Astrocyte (in vitro differentiated cells and primary cell): Measurements from ENCODE around the gene PAX3. TPM values are rescaled to one million over a fixed set of nuclear protein-coding genes. Genes with fewer than 3 reads are reported as not detected.

ENCODE experiments used
- DNase-seq: peaks from one replicate; pipeline ENCODE4 v3.0.0-alpha.2; 2010; ENCODE audit warnings: low read depth
- FAIRE-seq: peaks from 2 replicates; lab custom pipeline; 2011; peaks lifted over from hg19 to GRCh38; lab: Jason Lieb, UNC
- H2AFZ ChIP-seq: 2 replicates; pipeline ENCODE4 v1.6.0; 2012; ENCODE audit warnings: low read depth, low read length, inconsistent platforms
- H3K27ac ChIP-seq: 2 replicates; pipeline ENCODE4 v1.5.1; 2011; ENCODE audit warnings: low read depth, low read length, inconsistent platforms
- H3K27me3 ChIP-seq: 2 replicates; pipeline ENCODE4 v1.6.0; 2011; ENCODE audit warnings: low read length, inconsistent platforms; ENCODE audit not compliant: insufficient read depth
- H3K36me3 ChIP-seq: 2 replicates; pipeline ENCODE4 v1.5.1; 2011; ENCODE audit warnings: low read length, inconsistent platforms; ENCODE audit not compliant: insufficient read depth
- H3K4me1 ChIP-seq: 2 replicates; pipeline ENCODE4 v1.5.1; 2011; ENCODE audit warnings: low read length, inconsistent platforms; ENCODE audit not compliant: insufficient read depth
- H3K4me2 ChIP-seq: 2 replicates; pipeline ENCODE4 v1.6.0; 2012; ENCODE audit warnings: low read length, inconsistent platforms
- H3K4me3 ChIP-seq: 2 replicates; pipeline ENCODE4 v1.5.1; 2011; ENCODE audit warnings: low read depth, mild to moderate bottlenecking, low read length, inconsistent platforms; ENCODE audit not compliant: insufficient read depth
- H3K79me2 ChIP-seq: 2 replicates; pipeline ENCODE4 v1.6.0; 2012; ENCODE audit warnings: mild to moderate bottlenecking, low read length, inconsistent platforms; ENCODE audit not compliant: insufficient read depth
- H3K9ac ChIP-seq: 2 replicates; pipeline ENCODE4 v1.6.0; 2012; ENCODE audit warnings: mild to moderate bottlenecking, low read length, inconsistent platforms
- H3K9me3 ChIP-seq: 2 replicates; pipeline ENCODE4 v1.5.1; 2012; ENCODE audit warnings: low read depth, mild to moderate bottlenecking, low read length, inconsistent platforms; ENCODE audit not compliant: insufficient read depth
- H4K20me1 ChIP-seq: 2 replicates; pipeline ENCODE4 v1.6.0; 2012; ENCODE audit warnings: low read length, inconsistent platforms; ENCODE audit not compliant: insufficient read depth
- H3K27ac Mint-ChIP-seq: one replicate; pipeline ENCODE4 v1.8.0; 2021; ENCODE audit warnings: mild to moderate bottlenecking, mixed read lengths; ENCODE audit not compliant: unreplicated experiment
- H3K27me3 Mint-ChIP-seq: one replicate; pipeline ENCODE4 v1.8.0; 2021; ENCODE audit warnings: low read depth, mixed read lengths; ENCODE audit not compliant: unreplicated experiment
- H3K36me3 Mint-ChIP-seq: one replicate; pipeline ENCODE4 v1.8.0; 2021; ENCODE audit warnings: low read depth, mixed read lengths; ENCODE audit not compliant: unreplicated experiment
- H3K4me1 Mint-ChIP-seq: one replicate; pipeline ENCODE4 v1.8.0; 2021; ENCODE audit warnings: low read depth, mixed read lengths; ENCODE audit not compliant: unreplicated experiment
- H3K4me3 Mint-ChIP-seq: one replicate; pipeline ENCODE4 v1.8.0; 2021; ENCODE audit warnings: mild to moderate bottlenecking, moderate library complexity, mixed read lengths; ENCODE audit not compliant: unreplicated experiment
- H3K9me3 Mint-ChIP-seq: one replicate; pipeline ENCODE4 v1.8.0; 2021; ENCODE audit warnings: mild to moderate bottlenecking, mixed read lengths; ENCODE audit not compliant: unreplicated experiment
- CTCF ChIP-seq: IDR thresholded peaks from 2 replicates; pipeline ENCODE4 v1.5.1; 2011; ENCODE audit warnings: low read depth, mild to moderate bottlenecking, inconsistent platforms, low read length, moderate library complexity; ENCODE audit not compliant: insufficient read depth
- EZH2 ChIP-seq: IDR thresholded peaks from 2 replicates; pipeline ENCODE4 v1.6.1; 2012; ENCODE audit warnings: mild to moderate bottlenecking, low read length, inconsistent platforms; ENCODE audit not compliant: insufficient read depth
- total RNA-seq: library from RNA; stranded (reverse); gene quantifications from 2 replicates; pipeline ENCODE4 v1.2.1, GENCODE V29; 2021

The PAX3 gene
- total RNA-seq, 1 donor from 2014 or later: not detected

DNA sequence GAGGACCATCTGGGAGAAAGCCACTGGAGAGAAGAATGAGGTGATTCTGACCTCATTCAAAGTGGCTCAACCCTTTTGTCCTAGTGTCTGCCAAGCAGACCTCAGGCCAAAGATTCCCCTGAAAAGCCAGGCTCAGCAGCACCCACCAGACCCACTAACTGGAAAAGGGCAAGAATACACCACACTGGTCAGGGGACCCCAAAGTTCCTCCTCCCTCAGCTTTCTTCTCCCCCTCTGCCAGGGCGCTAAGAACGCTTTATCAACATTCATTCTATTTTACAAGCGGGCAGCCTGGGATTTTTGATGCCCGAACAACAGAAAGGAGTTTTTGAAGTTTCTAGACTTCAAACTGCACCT is 7.3 kb downstream of the PAX3 start:
- peak overlapping the region; percentile 87 for H3K4me2 ChIP-seq
- Mint-ChIP-seq H3K27ac (no peak overlapping the region), H3K27me3 (peaks cover 95% of the 10 kb centered on the region), H3K9me3 (peaks cover 4% of the 10 kb centered on the region), H3K36me3 (no peaks in the 10 kb centered on the region), H3K4me1 (no peaks in the 10 kb centered on the region), H3K4me3 (no peak overlapping the region)
- H3K27ac ChIP-seq: peak overlapping the region; percentile 84
- H3K9me3 ChIP-seq: no peaks in the 10 kb centered on the region
- peaks cover 52% of the 10 kb centered on the region for H3K27me3 ChIP-seq
- H4K20me1 ChIP-seq: no peaks in the 10 kb centered on the region
- FAIRE-seq (no peak), DNase-seq (no peak)
- TF ChIP-seq CTCF (no peak), EZH2 (peak; percentile 4)
- H3K9ac ChIP-seq: peak overlapping the region; percentile 76
- H3K79me2 ChIP-seq: peaks cover 21% of the 10 kb centered on the region
- peaks cover 12% of the 10 kb centered on the region for H3K4me1 ChIP-seq
- H2AFZ ChIP-seq: no peak overlapping the region
- peak overlapping the region; percentile 40 for H3K4me3 ChIP-seq
- H3K36me3 ChIP-seq: no peaks in the 10 kb centered on the region

DNA sequence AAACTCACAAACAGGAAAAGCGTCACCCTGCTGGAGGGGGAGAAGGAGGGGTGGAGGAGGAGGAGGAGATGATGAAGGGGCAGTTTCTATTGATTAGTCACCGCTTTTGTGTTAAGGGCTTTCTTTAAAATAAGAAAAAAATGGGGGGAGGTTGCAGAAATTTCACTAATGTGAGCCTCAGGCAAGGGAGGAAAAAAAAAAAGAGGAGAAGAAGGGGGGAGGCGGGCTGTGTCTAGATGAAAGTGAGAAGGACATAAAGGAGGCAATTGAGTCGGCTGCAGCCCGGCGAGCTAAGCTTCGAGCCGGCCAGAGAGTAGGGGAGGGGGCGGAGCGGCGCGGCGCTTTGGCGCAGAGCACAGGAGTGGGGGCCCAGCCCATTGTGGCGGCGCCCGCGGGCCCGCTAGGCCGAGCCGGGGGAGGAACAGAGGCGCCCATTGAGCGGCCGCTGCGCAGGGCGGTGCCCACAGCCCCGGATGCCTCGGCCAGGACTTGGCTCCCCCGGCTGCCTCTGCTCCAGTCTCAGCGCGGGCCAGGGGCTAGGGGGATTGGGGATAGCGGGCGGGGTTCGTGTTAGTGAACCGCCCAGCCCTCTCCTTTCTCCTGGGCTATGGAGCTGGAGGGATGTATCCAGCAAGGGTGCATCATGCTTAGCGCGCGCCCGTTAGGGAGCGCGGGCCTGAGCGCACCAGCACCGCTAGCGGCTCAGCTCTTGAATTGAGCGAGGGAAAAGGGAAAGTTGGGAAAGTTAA is 7.9 kb downstream of the PAX3 start:
- Mint-ChIP-seq H3K36me3 (no peaks in the 10 kb centered on the region), H3K4me3 (peak overlapping the region; percentile 25), H3K27me3 (peaks cover 95% of the 10 kb centered on the region), H3K9me3 (peaks cover 4% of the 10 kb centered on the region), H3K27ac (no peak overlapping the region), H3K4me1 (no peaks in the 10 kb centered on the region)
- Histone ChIP-seq H3K4me1 (peaks cover 12% of the 10 kb centered on the region), H4K20me1 (no peaks in the 10 kb centered on the region), H3K27me3 (peaks cover 48% of the 10 kb centered on the region), H3K27ac (peak overlapping the region; percentile 84), H3K4me2 (peak overlapping the region; percentile 87), H3K4me3 (peak overlapping the region; percentile 50), H3K79me2 (peaks cover 20% of the 10 kb centered on the region), H3K9me3 (no peaks in the 10 kb centered on the region), H3K9ac (peak overlapping the region; percentile 76), H2AFZ (peak overlapping the region; percentile 23), H3K36me3 (no peaks in the 10 kb centered on the region)
- DNase-seq (peak; percentile 82), FAIRE-seq (no peak)
- TF ChIP-seq EZH2 (peak; percentile 68), CTCF (no peak)

GRCh38 chr2:222290401-222290735 is 8.4 kb downstream of the PAX3 start:
- H3K4me3 Mint-ChIP-seq: peak overlapping the region; percentile 25

More at GRCh38 chr2:222290401-222290735, 8.4 kb downstream of the PAX3 start:
- H3K36me3 Mint-ChIP-seq: no peaks in the 10 kb centered on the region
- H3K79me2 ChIP-seq: peaks cover 16% of the 10 kb centered on the region
- peak overlapping the region; percentile 87 for H3K4me2 ChIP-seq
- H3K27ac ChIP-seq: peak overlapping the region; percentile 84
- H3K9ac ChIP-seq: peak overlapping the region; percentile 76
- H2AFZ ChIP-seq: peak overlapping the region; percentile 23
- TF ChIP-seq CTCF (no peak), EZH2 (no peak)
- H3K4me3 ChIP-seq: peak overlapping the region; percentile 50
- DNase-seq (no peak), FAIRE-seq (no peak)
- H3K27me3 Mint-ChIP-seq: peaks cover 95% of the 10 kb centered on the region
- no peaks in the 10 kb centered on the region for H3K36me3 ChIP-seq
- H4K20me1 ChIP-seq: no peaks in the 10 kb centered on the region
- no peaks in the 10 kb centered on the region for H3K4me1 Mint-ChIP-seq
- peaks cover 12% of the 10 kb centered on the region for H3K4me1 ChIP-seq
- peaks cover 47% of the 10 kb centered on the region for H3K27me3 ChIP-seq
- no peak overlapping the region for H3K27ac Mint-ChIP-seq
- H3K9me3 Mint-ChIP-seq: peaks cover 3% of the 10 kb centered on the region
- H3K9me3 ChIP-seq: no peaks in the 10 kb centered on the region
